ENCODE measurements around the gene AMN.

The AMN gene

DNA sequence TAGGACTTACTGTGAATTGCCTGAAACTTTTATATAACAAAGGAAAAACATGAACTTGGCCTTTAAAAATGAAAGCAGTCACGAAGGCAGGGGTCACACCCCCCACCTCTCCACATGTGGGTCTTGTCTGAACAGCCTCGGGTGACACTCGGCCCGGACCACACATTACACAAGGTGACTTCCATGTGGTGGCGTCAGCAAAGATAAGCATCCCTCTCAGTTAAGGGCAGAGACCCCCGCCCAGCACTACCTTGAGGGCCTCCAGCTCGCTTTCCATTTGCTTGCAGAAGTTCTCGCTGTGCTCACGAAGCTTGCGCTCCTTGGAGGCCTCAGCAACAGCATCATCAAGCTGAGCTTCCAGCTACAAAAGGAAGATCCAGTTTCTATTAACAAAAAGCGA, 47.4 kb downstream of the AMN start:
- H3K4me3 ChIP-seq (ENCODE audit: low read length) = no peak overlapping the region
- TF ChIP-seq, protein P1, sequence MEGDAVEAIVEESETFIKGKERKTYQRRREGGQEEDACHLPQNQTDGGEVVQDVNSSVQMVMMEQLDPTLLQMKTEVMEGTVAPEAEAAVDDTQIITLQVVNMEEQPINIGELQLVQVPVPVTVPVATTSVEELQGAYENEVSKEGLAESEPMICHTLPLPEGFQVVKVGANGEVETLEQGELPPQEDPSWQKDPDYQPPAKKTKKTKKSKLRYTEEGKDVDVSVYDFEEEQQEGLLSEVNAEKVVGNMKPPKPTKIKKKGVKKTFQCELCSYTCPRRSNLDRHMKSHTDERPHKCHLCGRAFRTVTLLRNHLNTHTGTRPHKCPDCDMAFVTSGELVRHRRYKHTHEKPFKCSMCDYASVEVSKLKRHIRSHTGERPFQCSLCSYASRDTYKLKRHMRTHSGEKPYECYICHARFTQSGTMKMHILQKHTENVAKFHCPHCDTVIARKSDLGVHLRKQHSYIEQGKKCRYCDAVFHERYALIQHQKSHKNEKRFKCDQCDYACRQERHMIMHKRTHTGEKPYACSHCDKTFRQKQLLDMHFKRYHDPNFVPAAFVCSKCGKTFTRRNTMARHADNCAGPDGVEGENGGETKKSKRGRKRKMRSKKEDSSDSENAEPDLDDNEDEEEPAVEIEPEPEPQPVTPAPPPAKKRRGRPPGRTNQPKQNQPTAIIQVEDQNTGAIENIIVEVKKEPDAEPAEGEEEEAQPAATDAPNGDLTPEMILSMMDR (conservative IDR thresholded peaks at IDR 0.05; ENCODE audit: low read depth, low read length) = no peak
- DNase-seq (ENCODE audit: low read depth) = no peak

DNA sequence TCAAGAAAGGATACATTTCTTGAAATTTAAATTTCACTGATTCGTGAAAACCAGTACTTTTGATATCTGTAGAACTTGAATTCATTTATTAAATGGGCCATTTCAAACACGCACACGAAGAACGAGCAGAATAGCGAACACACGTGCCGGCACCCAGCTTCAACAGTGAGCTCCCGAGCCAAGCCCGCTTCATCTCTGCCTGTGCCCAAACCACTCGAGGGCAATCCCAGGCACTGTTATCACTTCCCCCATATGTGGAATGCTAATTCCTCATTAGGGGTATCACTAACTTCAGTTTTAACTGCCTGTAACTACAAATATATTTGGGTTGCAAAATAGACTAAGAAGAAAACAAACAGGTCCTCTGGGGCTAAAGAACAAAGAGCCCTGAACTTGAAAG, 48.0 kb downstream of the AMN start:
- TF ChIP-seq, protein P1 (conservative IDR thresholded peaks at IDR 0.05; ENCODE audit: low read depth, low read length) = no peak
- DNase-seq (ENCODE audit: low read depth) = no peak
- H3K4me3 ChIP-seq (ENCODE audit: low read length) = no peak overlapping the region

DNA sequence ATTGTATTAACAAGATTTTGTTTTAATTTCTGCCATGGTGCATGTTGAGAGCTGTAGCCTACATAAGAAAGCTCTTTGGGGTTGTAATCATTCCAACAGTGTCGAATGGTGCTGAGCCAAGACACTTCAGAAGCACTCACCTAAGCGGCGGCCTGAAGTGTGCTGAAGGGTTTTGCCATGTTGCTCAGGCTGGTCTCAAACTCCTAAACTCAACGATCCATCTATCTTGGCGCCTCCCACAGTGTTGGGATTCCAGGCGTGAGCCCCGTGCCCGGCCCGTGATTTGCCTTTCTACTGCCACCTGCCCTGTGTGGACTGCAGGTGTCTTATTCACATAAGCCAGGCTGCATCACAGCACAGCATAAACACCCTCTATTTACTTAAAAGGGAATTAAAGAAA, 48.9 kb downstream of the AMN start:
- DNase-seq (ENCODE audit: low read depth) = no peak
- H3K4me3 ChIP-seq (ENCODE audit: low read length) = no peak overlapping the region
- TF ChIP-seq, protein P1 (conservative IDR thresholded peaks at IDR 0.05; ENCODE audit: low read depth, low read length) = no peak

DNA sequence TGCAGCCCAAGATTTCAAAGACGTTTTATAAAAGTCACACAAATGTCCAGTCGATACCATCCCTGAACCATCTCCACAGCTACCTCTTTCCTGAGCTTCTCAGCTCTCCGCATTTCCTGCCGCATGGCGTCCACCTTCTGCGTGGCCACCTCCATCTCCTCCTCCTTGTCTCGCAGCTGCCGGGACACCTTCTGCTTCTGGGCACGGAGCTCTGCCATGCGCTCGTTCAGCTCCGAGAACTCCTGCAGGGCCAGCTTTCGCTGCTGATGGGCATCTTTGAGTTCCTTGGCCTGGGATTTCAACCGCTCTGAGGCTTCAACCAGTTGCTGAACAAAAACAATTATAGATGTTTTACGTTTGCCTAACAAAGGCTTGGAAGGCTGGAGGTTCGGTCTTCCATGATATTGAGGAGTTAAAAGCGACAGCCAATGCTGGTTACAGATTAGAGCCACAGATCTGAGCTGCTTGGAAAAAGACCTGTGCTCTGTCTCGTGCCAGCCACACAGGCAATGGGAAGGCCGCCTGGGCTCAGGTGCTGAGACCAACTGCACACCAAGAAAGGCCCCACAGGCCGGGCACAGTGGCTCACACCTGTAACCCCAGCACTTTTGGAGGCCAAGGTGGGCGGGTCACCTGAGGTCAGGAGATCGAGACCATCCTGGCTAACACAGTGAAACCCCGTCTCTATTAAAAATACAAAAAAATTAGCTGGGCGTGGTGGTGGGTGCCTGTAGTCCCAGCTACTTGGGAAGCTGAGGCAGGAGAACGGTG, 49.6 kb downstream of the AMN start:
- TF ChIP-seq, protein P1 (conservative IDR thresholded peaks at IDR 0.05; ENCODE audit: low read depth, low read length) = no peak
- DNase-seq (ENCODE audit: low read depth) = no peak
- no peak overlapping the region for H3K4me3 ChIP-seq (ENCODE audit: low read length)

DNA sequence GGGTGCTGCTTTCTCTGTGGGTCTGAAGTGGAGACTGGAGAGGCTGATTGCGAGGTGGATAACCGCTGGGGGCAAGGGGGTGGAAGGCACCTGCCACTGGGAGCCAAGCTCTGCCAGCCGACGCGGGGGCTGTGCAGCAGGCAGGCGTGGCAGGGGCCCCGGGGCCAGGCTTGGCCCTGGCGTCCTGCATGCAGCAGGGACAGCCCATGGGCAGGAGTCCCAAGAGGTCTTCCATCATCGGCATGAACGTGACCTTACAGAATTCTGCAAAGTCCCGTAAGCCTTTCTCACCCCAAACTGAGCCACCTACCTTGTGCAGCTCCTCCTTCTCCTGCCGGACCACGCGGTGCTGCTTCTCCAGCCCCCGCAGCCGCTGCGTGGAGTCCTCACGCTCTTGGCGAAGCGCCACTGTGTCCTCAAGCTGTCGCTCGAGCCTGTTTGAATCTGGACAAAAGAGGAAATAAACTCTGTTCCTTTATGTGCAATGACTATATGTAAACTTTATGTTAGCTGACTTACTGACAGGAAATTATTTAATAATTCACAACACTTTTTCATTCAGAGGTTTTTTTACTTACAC, 51.3 kb downstream of the AMN start:
- no peak overlapping the region for H3K4me3 ChIP-seq (ENCODE audit: low read length)
- TF ChIP-seq, protein P1 (conservative IDR thresholded peaks at IDR 0.05; ENCODE audit: low read depth, low read length) = no peak
- DNase-seq (ENCODE audit: low read depth) = no peak

DNA sequence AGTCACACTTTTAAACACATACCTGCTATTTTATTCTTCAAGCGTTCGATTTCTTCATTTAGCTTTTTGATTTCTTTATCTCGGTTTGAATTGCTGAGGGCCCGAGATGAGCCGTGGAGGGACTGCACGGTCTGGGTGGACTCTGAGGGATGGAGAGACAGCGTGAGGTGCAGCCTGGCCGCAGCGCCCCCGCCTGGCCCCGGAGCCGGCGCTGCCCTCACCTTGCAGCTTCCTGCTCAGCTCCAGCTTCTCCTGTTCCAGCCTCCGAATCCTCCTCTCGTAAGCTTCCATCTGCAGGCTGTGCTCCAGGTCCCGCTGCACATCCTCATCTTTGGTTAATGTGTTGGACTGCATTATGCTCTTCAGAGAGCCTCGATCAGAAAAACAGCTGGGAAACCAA, 53.2 kb downstream of the AMN start:
- TF ChIP-seq, protein P1 (conservative IDR thresholded peaks at IDR 0.05; ENCODE audit: low read depth, low read length) = no peak
- DNase-seq (ENCODE audit: low read depth) = no peak
- H3K4me3 ChIP-seq (ENCODE audit: low read length) = no peak overlapping the region

DNA sequence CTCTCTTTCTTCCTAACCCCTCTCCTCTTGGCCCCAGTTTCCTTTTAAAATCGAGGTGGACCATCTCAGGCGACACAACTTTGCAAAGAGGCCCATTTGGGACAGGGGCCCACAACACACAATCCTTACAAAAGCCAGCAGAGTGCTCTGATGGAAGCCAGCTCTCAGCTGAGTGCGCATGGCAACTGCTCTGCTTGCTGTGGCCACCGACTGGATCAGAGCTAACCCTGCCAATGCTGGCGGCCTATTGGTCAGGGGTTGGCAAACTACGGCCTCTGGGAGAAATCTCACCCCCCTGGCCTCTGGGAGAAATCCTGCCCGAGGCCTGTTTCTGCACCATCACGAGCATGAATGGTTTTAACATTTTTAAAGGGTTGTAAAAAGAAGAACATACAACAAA, 55.0 kb downstream of the AMN start:
- TF ChIP-seq, protein P1 (conservative IDR thresholded peaks at IDR 0.05; ENCODE audit: low read depth, low read length) = no peak

More for the DNA sequence above, 55.0 kb downstream of the AMN start:
- DNase-seq (ENCODE audit: low read depth) = no peak
- no peak overlapping the region for H3K4me3 ChIP-seq (ENCODE audit: low read length)

All from retinal pigment epithelial cell (primary cell).